GM04504 (cell line): Measurements from ENCODE around the gene KIF23.
A peak's percentile ranks its signal among the peaks of the same experiment; 100 is the strongest.

Source experiments
- DNase-seq: peaks from one replicate; pipeline ENCODE4 v3.0.0-alpha.2; 2012; ENCODE audit warnings: low read depth

The KIF23 gene

DNA sequence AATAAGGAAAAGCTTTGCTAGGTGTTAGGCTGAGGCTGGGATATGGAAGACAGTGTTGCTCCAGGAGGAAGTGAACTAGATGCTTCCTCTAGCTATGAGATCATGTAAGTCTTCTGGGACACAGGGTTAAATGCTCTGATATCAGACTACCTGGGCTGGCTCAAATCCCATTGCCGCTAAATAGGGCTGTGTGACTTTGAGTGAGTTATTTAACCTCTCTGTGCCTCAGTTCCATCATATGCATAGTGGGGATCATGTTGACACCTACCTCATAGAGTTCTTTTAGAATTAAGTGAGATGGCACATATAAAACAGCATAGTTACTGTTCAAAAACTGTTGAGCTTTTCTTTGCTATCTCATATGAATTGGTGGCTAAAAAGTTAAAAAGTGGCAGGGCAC lies 51.1 kb downstream of the KIF23 start:
- no peak for DNase-seq

DNA sequence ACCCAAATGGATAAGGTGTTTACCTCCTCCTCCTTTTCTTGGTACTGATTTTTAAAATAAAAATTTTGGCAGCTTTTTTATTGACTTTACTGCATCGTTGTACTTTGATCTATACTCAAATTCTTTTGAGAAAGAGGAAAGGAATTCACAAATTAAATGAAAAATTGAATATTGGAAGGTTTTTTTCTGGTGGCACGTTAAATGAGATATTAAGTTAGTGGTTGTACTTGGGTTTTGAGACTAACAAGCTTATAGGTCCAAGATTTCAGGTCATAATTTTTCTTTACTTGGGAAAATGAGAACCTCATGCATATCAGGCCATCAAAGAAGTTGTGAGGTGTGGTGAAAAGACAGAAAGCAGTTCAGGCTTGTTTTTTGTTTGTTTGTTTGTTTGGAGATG lies 52.6 kb downstream of the KIF23 start:
- DNase-seq = no peak

DNA sequence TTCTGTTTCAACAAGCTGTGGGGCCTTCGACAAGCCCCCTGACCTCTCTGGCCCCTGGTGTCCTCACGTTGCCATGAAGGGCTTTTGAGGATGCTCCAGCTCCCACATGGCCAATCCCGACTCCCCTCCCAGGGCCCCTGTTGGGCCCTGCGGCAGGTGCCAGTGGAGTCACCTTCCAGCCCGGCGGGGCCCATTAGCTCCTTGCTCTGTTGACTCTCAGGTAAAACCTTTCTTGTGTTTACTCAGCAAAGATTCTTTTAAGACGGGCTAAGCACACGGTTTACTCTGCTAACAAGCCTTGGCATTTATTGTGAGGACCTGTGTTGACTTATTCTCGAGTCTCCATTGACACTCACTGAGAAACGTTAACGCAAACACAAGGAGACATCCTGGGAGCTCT lies 53.5 kb downstream of the KIF23 start:
- DNase-seq = no peak

DNA sequence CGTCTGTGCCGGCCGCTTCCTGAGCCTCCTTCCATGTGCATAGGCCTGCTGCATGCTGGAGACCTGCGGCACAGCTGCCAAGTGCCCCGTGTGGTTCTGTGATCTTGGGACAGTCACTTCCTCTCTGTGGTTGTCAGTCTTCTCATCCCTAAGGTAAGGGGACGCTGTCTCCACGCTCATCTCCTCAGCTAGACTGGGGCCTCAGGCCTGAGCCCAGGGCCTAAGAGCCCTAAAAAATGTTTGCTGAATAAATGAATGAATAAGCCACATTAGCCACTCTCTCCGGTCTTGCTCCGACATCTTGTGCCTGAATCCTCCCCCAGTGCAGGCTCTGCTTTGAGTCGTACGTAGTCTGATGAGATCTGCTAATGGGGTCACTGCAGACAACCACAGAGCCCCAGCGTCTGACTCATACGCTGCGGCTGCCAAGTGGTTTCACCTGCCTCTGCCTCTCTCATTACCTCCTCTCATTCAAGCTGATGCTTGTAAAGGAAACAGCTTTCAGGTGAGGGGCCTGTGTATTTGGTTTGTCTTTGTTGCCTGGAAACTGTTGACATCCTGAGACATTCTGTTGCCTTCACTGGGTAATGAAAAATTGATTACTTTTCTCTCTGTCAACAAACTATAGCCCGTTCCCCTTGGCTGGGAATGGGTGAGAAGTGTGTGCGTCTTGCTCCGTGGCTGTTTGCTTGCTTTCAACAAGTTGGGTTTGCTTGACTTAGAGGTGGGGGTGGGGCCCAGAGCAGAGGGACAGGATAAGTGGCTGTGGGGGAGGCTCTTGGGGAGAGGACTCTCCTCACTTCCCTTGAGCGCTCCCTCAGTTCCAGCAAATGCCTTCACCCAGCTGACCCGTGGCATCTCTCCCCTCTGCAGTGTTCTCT lies 54.3 kb downstream of the KIF23 start:
- no peak for DNase-seq

DNA sequence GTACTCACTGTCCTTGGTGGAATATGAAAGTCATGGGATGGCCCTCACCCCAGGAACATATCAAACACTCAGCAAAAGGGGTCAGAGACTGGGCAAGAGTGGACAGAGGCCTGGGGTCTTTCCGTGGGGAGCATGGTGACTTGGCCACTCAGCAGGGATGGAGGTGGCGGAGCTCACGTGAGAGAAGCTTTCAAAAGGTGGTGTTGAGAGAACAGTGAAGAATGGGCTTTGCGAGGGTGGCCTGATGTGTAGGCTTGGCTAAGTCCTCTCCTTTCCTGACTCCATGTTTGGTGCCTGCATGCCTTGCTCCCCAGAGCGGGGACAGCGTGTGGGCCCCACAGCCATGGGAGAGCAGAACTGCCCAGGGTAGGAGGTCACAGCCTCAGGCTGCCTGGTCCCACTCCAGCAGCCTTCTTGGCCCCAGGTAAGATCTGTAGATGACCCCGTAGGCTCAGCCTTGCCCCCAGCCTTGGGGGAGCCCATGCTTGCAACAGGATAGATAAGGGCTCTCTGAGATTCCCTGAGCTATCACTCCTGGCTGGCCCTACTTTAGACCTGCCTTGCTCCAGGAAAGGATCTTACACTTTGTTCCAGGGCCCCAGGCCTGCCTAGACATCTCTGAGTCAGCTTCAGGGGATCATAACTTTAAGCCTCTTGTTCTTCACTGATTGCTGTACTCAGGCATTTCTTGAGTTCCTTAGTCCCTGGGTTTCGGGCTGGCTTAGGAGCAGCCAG lies 55.5 kb downstream of the KIF23 start:
- DNase-seq = no peak

DNA sequence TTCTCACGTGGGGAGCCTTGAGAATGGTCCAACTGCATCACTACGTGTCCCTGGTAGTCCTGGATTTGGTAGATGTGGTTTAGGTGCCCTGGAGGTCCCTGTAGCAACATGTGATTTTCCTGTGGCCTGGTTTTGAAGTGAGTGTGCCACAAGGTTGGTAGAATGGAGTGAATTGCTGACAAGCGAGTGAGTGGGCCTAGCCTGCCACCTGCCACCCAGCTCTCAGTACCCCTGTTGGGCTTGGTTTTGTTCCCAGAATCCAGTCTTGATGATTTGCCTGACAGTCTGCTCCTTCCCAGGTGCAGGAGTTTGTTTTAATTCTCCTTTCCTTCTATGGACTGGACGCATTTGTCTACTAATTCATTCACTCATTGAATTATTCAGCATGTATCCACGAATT lies 57.9 kb downstream of the KIF23 start:
- no peak for DNase-seq

DNA sequence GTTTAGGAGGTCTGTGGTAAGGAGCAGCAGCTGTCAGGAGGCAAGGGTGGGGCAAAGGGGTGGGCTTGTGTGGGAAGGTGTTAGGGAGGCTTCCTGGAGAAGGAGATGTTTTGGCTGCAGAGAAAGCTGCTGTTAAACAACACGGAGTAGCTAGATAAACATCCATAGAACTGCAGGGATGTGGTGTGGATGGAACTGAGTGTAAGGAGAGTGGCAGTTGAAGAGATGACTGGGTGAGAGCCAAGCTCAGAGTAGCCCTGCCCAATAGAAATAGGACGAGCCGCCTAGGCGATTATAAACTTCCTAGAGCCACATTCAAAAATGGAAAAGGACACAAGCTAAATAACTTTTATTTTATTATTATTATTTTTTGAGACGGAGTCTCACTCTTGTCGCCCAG lies 58.4 kb downstream of the KIF23 start:
- no peak for DNase-seq

DNA sequence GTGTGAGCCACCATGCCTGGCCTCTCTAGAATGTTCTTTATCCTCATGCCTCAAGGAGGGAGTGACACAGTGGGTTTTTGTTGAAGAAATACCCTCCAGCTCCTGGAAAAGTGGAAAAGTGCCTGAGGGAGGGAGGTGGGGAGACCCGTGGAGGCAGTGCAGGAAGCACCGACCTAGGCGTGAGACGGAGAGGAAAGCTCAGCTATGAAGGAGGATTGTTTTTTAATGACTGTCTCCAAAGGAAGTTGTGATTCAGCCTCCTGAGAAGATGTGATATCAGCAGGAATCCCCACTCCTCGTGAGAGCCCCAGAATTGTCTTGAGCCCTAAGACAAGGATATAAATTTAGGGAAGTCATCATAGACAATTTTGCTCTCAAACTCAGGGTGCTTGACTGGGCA lies 60.1 kb downstream of the KIF23 start:
- DNase-seq = peak; percentile 32

DNA sequence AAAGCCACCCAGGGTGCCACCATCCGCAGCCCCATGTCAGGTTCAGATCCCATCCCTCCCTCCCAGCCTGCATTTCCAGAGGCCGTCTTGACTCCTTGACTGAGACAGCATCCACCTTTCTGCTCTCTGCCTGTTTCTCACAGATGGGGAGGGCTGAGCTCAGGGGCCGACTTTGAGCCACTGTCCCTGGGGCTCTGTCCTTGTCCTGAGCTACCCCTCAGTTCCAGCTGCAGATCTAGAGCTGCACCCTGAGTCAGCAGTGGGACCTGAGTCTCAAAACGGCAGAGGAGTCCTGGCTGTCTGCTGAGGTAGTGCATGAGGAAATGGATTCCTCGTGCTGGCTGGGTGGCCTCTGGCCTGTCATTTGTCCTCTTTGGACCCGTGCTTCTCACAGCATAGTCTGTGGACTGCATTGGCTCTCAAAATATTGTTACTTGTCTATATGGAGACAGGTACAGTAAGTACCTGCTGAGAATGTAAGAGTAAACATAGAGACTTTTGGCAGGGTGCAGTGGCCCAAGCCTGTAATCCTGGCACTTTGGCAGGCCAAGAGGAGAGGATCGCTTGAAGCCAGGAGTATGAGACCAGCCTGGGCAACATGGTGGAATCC lies 60.8 kb downstream of the KIF23 start:
- no peak for DNase-seq

DNA sequence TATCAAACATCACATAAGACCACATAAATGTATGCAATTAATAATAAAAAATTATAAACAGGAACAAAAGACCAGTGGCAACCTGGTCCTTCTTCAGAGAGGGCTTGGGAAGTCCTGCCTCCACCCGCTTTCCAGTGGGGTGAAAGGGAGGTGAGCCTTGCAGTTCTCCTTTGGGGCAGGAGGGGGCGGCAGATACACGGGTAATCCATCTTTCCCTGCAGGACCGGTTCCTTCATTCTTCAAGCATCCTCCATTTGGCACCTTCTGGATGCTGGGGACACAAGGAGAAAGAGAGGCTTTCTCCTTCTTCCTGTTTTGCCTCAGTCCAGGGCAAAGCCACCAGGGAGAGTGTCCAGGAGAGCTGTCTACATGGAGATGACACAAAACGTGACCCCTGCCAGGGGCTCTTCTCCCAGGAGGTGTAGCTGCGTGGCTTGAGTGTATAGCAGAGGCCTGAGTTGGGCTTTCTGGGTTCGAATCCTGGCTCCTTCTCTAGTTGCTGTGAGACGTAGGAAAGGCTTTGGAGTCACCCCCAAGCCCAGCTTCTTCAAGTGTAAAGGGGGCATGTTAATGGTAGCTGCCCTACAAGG lies 61.7 kb downstream of the KIF23 start:
- peak; percentile 47 for DNase-seq

DNA sequence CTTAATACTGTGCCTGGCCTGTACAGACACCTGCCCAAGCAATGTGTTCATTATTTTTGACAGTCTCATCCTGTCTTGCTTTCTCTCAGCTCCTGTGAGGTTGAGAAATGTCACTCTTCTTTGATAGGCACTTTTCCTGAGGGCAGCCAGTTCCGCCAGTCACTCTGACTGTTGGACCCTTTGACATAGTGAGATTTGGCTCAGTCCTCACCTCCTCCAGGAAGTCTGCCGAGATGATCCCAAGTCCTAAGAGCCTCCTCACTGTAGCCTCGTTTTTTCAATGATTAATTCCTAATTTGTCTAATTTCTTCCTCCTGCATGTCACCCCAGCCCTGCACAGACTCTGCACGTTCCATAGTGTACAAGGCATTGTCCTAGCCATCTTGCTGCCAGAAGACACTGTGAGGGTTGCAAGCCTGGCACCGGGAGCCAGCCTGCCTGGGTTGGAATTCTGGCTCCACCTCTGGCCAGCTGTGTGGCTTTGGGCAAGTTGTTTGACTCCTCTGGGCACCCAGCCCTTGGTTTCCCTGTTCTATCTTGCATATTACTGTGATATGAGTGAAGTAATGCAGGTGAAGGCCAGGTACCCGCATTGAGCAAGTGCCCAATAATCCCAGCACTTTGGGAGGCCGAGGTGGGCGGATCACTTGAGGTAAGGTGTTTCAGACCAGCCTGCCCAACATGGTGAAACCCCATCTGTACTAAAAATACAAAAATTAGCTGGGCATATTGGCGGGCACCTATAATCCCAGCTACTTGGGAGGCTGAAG lies 62.7 kb downstream of the KIF23 start:
- DNase-seq = no peak

DNA sequence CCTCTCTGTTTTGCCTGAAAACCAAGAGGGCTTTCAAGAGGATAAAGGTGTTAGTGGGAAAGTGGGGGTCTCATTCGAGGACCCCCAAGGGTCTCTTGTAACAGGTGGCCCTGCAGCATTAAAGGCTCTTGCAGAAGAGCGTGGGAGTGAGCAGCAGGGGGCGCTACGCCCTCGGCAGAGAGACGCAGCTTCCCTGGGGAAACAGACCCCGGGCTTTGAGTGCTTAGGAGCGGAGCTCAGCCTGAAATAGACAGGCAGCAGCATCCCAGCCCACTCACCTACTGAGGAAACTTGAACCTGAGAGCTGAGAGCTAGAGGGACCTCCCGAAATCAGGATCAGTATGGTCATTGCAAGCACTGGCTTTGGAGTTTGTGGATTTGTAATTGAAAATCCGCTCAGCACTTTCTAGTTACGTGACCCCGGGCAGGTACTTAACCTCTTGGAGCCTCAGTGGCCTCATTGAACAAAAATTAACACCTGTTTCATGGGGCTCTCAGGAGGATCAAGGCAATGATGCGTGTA lies 64.2 kb downstream of the KIF23 start:
- DNase-seq = no peak

DNA sequence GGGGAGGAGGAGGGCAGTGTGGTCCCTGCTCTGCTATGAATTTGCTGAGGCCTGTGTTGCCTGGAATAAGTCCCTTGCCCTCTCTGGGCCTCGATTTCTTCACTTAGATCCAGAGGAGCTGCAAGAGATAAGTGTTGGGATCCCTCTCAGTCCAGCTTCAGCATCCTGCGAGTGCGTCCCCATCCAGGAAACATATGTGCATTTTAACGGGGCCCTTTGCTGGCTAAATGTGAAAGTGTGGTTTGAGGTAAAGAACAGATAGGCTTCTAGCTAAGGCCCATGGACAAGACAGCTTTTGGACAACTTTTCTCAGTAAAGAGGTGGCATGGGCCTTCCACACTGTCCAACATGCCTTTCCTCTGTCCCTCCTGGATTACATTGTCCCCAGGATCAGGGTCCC lies 64.9 kb downstream of the KIF23 start:
- DNase-seq = no peak

DNA sequence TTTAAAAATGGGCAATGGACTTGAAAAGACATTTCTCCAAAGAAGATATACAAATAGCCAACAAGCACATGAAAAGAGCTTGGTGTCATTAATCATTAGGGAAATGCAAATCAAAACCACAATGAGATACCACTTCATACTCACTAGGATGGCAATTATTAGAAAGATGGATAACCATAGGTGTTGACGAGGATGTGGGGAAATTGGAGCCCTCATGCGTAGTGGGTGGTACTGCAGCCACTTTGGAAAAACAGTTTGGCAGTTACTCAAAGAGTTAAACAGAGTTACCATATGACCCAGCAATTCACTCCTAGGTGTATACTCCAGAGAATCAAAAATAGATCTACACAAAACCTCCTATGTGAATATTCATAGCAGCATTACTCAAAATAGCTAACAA lies 65.8 kb downstream of the KIF23 start:
- no peak for DNase-seq

DNA sequence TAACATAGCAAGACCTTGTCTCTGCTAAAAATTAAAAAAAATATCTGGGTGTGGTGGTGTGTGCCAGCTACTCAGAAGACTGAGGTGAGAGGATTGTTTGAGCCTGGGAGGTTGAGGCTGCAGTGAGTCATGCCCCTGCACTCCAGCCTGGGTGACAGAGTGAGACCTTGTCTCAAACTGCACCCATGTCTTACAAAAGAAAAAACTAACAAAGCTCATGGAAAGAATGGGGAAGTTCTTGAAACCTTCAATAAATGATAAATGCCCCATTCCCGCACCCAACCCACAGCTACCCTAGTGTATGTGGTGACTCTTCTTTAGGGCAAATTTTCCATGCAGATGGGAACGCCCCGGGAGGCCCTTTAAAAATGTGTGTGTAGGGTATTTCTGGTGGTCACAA lies 66.8 kb downstream of the KIF23 start:
- DNase-seq = no peak

DNA sequence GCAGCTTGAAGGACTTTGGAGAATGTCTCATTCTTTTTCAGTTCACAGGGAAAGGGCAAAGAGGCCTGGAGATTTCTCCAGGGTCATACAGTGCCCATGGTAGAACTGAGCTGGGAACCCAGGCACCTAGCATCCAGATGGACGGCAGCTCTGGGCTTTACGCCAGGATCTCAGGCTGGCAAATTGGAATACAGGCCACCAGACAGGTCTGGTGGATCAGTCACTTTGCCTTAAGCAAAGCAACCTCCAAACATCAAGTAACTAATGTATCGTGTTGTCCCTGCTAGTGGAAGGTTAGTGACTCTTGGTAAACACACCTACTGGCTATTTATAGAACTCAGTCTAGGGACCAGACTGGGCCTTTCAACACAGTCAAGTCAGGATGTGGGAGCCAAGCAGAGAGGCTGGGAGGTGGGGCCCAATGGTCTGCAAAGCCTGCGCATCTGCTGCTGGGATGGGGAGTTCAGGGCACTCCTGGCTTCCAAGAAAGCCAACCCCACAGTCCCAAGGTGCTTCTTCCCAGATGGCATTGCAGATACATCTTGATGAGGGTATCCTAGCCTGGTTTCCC lies 68.6 kb downstream of the KIF23 start:
- DNase-seq = no peak

DNA sequence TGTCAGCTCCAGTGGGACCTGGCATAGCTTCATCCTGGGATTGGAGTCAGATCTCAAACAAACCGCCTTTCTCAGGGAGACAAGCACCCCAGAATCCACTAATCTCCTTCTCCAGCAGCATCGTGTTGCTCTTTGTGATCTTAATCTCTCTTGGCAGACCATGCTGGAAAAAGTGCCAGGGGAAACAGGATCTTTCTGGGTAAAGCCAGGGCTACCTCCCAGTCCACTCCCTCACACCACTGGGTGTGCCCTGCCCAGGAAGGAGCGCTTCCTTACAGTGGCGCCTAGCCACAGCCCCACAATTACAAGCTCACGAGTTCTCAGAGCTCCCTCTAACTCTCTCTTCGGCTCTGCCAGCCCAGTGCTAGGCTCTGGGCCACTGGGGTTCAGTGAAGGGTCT lies 70.7 kb downstream of the KIF23 start:
- no peak for DNase-seq

DNA sequence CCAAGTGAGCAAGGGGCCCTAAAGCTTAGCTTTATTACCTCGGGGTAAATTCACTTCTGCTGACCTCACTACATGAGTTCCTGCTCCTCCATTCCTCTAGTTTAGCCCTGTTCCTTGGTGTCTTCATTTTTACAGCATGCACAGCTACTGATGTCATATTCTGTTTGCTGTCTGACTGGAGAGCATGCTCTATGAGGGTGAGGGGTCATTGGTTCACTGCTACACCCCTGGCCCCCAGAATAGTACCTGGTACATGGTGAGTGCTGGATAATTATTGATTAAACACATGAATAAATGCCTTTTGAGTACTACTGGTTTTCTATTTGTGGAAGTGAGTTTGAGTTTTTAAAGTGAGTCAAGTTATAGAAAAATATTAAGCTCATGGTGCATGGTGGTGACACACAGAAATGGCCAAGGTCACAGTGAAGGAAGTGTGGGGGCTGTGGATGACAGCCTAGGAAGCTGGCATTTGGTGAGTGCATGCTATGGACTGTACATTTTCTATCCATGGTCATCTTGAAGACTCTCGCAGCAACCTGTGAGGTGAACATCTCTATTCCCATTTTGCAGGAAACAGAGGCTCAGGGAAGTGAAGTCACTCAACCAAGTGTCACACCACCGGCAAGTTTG lies 72.4 kb downstream of the KIF23 start:
- no peak for DNase-seq

DNA sequence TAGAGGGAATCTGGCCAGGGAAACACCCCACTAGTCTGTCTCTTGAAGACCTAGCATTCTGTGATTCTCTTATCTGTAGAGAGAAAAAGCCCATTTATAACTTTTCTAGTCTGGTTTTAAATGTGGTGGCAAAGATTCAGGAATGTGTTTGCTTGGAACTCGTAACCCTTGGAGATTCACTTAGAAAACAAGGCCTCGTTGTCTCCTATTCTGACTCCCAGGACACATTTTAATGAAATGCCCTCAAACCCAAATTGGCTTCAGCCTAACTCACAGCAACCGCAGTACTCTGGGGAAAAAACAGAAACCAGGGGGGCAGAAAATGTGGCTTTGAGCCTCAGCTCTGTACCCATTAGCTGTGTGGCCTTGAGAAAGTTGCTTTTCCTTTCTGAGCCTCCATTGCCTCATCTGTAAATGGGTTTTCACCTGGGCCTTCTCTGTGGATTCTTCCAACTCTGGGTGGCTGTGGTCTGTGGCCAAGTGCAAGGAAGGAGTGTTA lies 75.0 kb downstream of the KIF23 start:
- DNase-seq = peak; percentile 37

DNA sequence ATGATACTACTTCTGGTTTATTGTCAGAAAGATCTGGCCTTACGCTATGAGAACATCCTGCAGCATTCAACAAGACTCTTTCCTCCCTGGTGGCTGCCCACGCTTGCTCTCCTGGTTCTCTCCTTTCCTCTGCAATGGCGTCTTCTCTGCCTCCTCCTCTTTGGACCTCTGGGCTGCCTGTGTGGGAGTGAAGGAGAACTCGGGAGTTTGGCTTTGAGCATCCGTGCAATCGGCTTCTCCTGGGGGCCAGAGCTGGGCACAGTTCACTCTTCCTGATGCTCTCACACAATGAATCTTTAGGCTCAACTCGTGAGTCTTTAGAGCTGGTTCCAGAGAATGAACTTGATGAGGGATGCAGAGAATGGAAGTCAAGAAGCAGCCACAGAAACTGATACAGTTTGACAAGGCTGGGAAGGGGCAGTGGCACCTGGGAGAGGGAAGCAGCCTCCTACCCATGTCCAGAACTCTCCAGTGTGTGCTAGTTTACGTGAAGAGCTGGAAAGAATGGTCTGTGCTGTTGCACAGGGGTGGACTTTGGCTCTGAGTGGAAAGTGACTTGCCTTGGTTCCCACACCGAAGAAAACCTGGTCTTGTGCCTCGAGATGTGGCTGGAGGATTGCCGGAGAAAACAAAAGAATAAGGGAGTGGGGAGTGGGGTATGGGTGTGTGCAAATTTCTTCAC lies 76.3 kb downstream of the KIF23 start:
- DNase-seq = no peak
